MM.1S (cell line): ENCODE data around the gene SLC39A3.

Experiments used
- DNase-seq: peaks from one replicate; pipeline ENCODE4 v3.0.0-alpha.2; 2015
- H2AFZ ChIP-seq: fragments of 300-600 bp; sonication (generic); 2 replicates; pipeline ENCODE4 v1.6.0; 2016; ENCODE audit warnings: antibody characterized with exemption, low read length
- H3F3A ChIP-seq: fragments of 300-600 bp; sonication (generic); 2 replicates; pipeline ENCODE4 v1.6.1; 2016; ENCODE audit warnings: mild to moderate bottlenecking, antibody characterized with exemption, low read length, moderate library complexity, mixed read lengths; ENCODE audit not compliant: insufficient read depth
- H3K27ac ChIP-seq: fragments of 300-600 bp; sonication (generic); 2 replicates; pipeline ENCODE4 v1.5.1; 2016; ENCODE audit warnings: mild to moderate bottlenecking, low read length
- H3K27me3 ChIP-seq: fragments of 300-600 bp; sonication (generic); replicated peaks from 2 replicates; pipeline ENCODE4 v1.6.0; 2016; ENCODE audit warnings: low read length; ENCODE audit not compliant: insufficient read depth
- H3K36me3 ChIP-seq: fragments of 300-600 bp; sonication (generic); replicated peaks from 2 replicates; pipeline ENCODE4 v1.6.1; 2016; ENCODE audit warnings: mild to moderate bottlenecking, low read length, mixed read lengths; ENCODE audit not compliant: insufficient read depth
- H3K4me1 ChIP-seq: fragments of 300-600 bp; sonication (generic); 2 replicates; pipeline ENCODE4 v1.6.1; 2016; ENCODE audit warnings: low read length, mixed read lengths
- H3K4me2 ChIP-seq: fragments of 300-600 bp; sonication (generic); 2 replicates; pipeline ENCODE4 v1.6.0; 2016; ENCODE audit warnings: low read depth, low read length
- H3K4me3 ChIP-seq: fragments of 300-600 bp; sonication (generic); 2 replicates; pipeline ENCODE4 v1.5.1; 2016; ENCODE audit warnings: low read length, mixed read lengths
- H3K79me2 ChIP-seq: fragments of 300-600 bp; sonication (generic); 2 replicates; pipeline ENCODE4 v1.6.1; 2016; ENCODE audit warnings: mixed run types, low read length, mixed read lengths
- H3K9ac ChIP-seq: fragments of 300-600 bp; sonication (generic); 2 replicates; pipeline ENCODE4 v1.6.1; 2016; ENCODE audit warnings: low read length, mixed read lengths
- H3K9me2 ChIP-seq: fragments of 300-600 bp; sonication (generic); replicated peaks from 2 replicates; pipeline ENCODE4 v1.6.1; 2016; ENCODE audit warnings: mild to moderate bottlenecking, low read length, mixed read lengths; ENCODE audit not compliant: insufficient read depth
- H3K9me3 ChIP-seq: fragments of 300-600 bp; sonication (generic); replicated peaks from 2 replicates; pipeline ENCODE4 v1.6.1; 2016; ENCODE audit warnings: mild to moderate bottlenecking, low read length, mixed read lengths; ENCODE audit not compliant: insufficient read depth
- H4K20me1 ChIP-seq: fragments of 300-600 bp; sonication (generic); 2 replicates; pipeline ENCODE4 v1.6.1; 2016; ENCODE audit warnings: mild to moderate bottlenecking, low read length, moderate library complexity, mixed read lengths; ENCODE audit not compliant: insufficient read depth
- EZH2 ChIP-seq: fragments of 300-600 bp; sonication (generic); optimal IDR thresholded peaks from 2 replicates; pipeline ENCODE3; 2017; ENCODE audit warnings: low read depth, mild to moderate bottlenecking, antibody characterized with exemption, low read length, mixed read lengths
- EZH2phosphoT487 ChIP-seq: fragments of 300-600 bp; sonication (generic); IDR thresholded peaks from 2 replicates; pipeline ENCODE4 v1.6.1; 2018; ENCODE audit warnings: antibody characterized with exemption, low read length
- TF ChIP-seq, protein P1 (sequence below): fragments of 300-600 bp; sonication (generic); IDR thresholded peaks from 2 replicates; pipeline ENCODE4 v1.5.1; 2016; ENCODE audit warnings: antibody characterized with exemption, low read length, mixed read lengths

Gene SLC39A3

GRCh38 chr19:2755811-2756210 is 16.0 kb upstream of the SLC39A3 start:
- Histone ChIP-seq H3K36me3 (no peaks in the 10 kb centered on the region), H3K9ac (no peak overlapping the region), H3K4me1 (no peaks in the 10 kb centered on the region), H3K27me3 (no peaks in the 10 kb centered on the region), H4K20me1 (no peaks in the 10 kb centered on the region), H3K27ac (no peak overlapping the region), H3K4me3 (no peak overlapping the region), H3K79me2 (no peaks in the 10 kb centered on the region), H3K9me3 (no peaks in the 10 kb centered on the region), H3F3A (no peaks in the 10 kb centered on the region), H3K4me2 (no peak overlapping the region), H3K9me2 (no peaks in the 10 kb centered on the region), H2AFZ (no peak overlapping the region)
- no peak for DNase-seq
- no peak for TF ChIP-seq EZH2phosphoT487
- TF ChIP-seq EZH2 = no peak
- TF ChIP-seq, protein P1, sequence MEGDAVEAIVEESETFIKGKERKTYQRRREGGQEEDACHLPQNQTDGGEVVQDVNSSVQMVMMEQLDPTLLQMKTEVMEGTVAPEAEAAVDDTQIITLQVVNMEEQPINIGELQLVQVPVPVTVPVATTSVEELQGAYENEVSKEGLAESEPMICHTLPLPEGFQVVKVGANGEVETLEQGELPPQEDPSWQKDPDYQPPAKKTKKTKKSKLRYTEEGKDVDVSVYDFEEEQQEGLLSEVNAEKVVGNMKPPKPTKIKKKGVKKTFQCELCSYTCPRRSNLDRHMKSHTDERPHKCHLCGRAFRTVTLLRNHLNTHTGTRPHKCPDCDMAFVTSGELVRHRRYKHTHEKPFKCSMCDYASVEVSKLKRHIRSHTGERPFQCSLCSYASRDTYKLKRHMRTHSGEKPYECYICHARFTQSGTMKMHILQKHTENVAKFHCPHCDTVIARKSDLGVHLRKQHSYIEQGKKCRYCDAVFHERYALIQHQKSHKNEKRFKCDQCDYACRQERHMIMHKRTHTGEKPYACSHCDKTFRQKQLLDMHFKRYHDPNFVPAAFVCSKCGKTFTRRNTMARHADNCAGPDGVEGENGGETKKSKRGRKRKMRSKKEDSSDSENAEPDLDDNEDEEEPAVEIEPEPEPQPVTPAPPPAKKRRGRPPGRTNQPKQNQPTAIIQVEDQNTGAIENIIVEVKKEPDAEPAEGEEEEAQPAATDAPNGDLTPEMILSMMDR = no peak

GRCh38 chr19:2755448-2755705 is 15.6 kb upstream of the SLC39A3 start:
- Histone ChIP-seq H3F3A (no peaks in the 10 kb centered on the region), H4K20me1 (no peaks in the 10 kb centered on the region), H3K9me3 (no peaks in the 10 kb centered on the region), H3K27me3 (no peaks in the 10 kb centered on the region), H2AFZ (no peak overlapping the region), H3K79me2 (no peaks in the 10 kb centered on the region), H3K27ac (no peak overlapping the region), H3K9ac (no peak overlapping the region), H3K4me2 (no peak overlapping the region), H3K4me3 (no peak overlapping the region), H3K4me1 (no peaks in the 10 kb centered on the region), H3K36me3 (no peaks in the 10 kb centered on the region), H3K9me2 (no peaks in the 10 kb centered on the region)
- no peak for TF ChIP-seq EZH2
- no peak for TF ChIP-seq EZH2phosphoT487
- TF ChIP-seq, protein P1 = no peak
- DNase-seq = no peak

- Histone ChIP-seq H3K4me3 (no peak overlapping the region), H3K9ac (no peak overlapping the region), H3K36me3 (no peaks in the 10 kb centered on the region), H3K4me1 (no peaks in the 10 kb centered on the region), H3F3A (no peaks in the 10 kb centered on the region), H3K27ac (no peak overlapping the region), H4K20me1 (no peaks in the 10 kb centered on the region), H3K4me2 (no peak overlapping the region), H3K27me3 (no peaks in the 10 kb centered on the region), H3K9me2 (no peaks in the 10 kb centered on the region), H3K9me3 (no peaks in the 10 kb centered on the region), H2AFZ (no peak overlapping the region), H3K79me2 (no peaks in the 10 kb centered on the region)
- DNase-seq = no peak
- TF ChIP-seq EZH2 (no peak), EZH2phosphoT487 (no peak)
- TF ChIP-seq, protein P1 = no peak
These were observed 15.0 kb upstream of the SLC39A3 start for GRCh38 chr19:2754659-2755447.
